ENCODE data around the gene MT1F.

MT1F gene

GRCh38 chr16:56628486-56629350 lies 29.0 kb upstream of the MT1F start:
- Histone ChIP-seq H3K4me1 (ENCODE audit: control insufficient read depth, insufficient read depth, low read length) (peaks cover 29% of the 10 kb centered on the region), H3K27me3 (replicated peaks; ENCODE audit: control insufficient read depth, insufficient read depth, low read length) (no peaks in the 10 kb centered on the region), H3K9me3 (ENCODE audit: control insufficient read depth, low read length) (no peaks in the 10 kb centered on the region), H3K9ac (ENCODE audit: low read length) (no peak overlapping the region), H3K4me3 (ENCODE audit: low read length) (no peak overlapping the region), H3K36me3 (ENCODE audit: control insufficient read depth, insufficient read depth, low read length, severe bottlenecking) (no peaks in the 10 kb centered on the region)
- no peak for DNase-seq (ENCODE audit: low read depth)

GRCh38 chr16:56629531-56629930 lies 28.2 kb upstream of the MT1F start:
- H3K9ac ChIP-seq (ENCODE audit: low read length): no peak overlapping the region
- H3K36me3 ChIP-seq (ENCODE audit: control insufficient read depth, insufficient read depth, low read length, severe bottlenecking): no peaks in the 10 kb centered on the region
- peaks cover 29% of the 10 kb centered on the region for H3K4me1 ChIP-seq (ENCODE audit: control insufficient read depth, insufficient read depth, low read length)
- DNase-seq (ENCODE audit: low read depth): no peak
- no peaks in the 10 kb centered on the region for H3K9me3 ChIP-seq (ENCODE audit: control insufficient read depth, low read length)
- no peak overlapping the region for H3K4me3 ChIP-seq (ENCODE audit: low read length)
- no peaks in the 10 kb centered on the region for H3K27me3 ChIP-seq (replicated peaks; ENCODE audit: control insufficient read depth, insufficient read depth, low read length)

GRCh38 chr16:56630134-56630533 lies 27.6 kb upstream of the MT1F start:
- no peak for DNase-seq (ENCODE audit: low read depth)
- Histone ChIP-seq H3K9me3 (ENCODE audit: control insufficient read depth, low read length) (no peaks in the 10 kb centered on the region), H3K9ac (ENCODE audit: low read length) (no peak overlapping the region), H3K4me3 (ENCODE audit: low read length) (no peak overlapping the region), H3K27me3 (replicated peaks; ENCODE audit: control insufficient read depth, insufficient read depth, low read length) (no peaks in the 10 kb centered on the region), H3K36me3 (ENCODE audit: control insufficient read depth, insufficient read depth, low read length, severe bottlenecking) (no peaks in the 10 kb centered on the region), H3K4me1 (ENCODE audit: control insufficient read depth, insufficient read depth, low read length) (peaks cover 23% of the 10 kb centered on the region)

GRCh38 chr16:56631197-56631596 lies 26.6 kb upstream of the MT1F start:
- Histone ChIP-seq H3K9ac (ENCODE audit: low read length) (no peak overlapping the region), H3K27me3 (replicated peaks; ENCODE audit: control insufficient read depth, insufficient read depth, low read length) (no peaks in the 10 kb centered on the region), H3K9me3 (ENCODE audit: control insufficient read depth, low read length) (no peaks in the 10 kb centered on the region), H3K36me3 (ENCODE audit: control insufficient read depth, insufficient read depth, low read length, severe bottlenecking) (no peaks in the 10 kb centered on the region), H3K4me3 (ENCODE audit: low read length) (no peak overlapping the region), H3K4me1 (ENCODE audit: control insufficient read depth, insufficient read depth, low read length) (peaks cover 17% of the 10 kb centered on the region)
- no peak for DNase-seq (ENCODE audit: low read depth)

- no peaks in the 10 kb centered on the region for H3K27me3 ChIP-seq (replicated peaks; ENCODE audit: control insufficient read depth, insufficient read depth, low read length)
- peaks cover 11% of the 10 kb centered on the region for H3K4me1 ChIP-seq (ENCODE audit: control insufficient read depth, insufficient read depth, low read length)
- peak overlapping the region; percentile 87 for H3K9ac ChIP-seq (ENCODE audit: low read length)
- H3K4me3 ChIP-seq (ENCODE audit: low read length): peak overlapping the region; percentile 84
- H3K36me3 ChIP-seq (ENCODE audit: control insufficient read depth, insufficient read depth, low read length, severe bottlenecking): no peaks in the 10 kb centered on the region
- DNase-seq (ENCODE audit: low read depth): no peak
- no peaks in the 10 kb centered on the region for H3K9me3 ChIP-seq (ENCODE audit: control insufficient read depth, low read length)
Observed at GRCh38 chr16:56631832-56632155, 26.0 kb upstream of the MT1F start.

GRCh38 chr16:56632156-56632847 lies 25.5 kb upstream of the MT1F start, which contains the start of gene MT1M:
TSS of gene MT1M (plus strand) at chr16:56632659. CDS start at chr16:56632732, 73 bp downstream.
- DNase-seq (ENCODE audit: low read depth): no peak
- Histone ChIP-seq H3K9me3 (ENCODE audit: control insufficient read depth, low read length) (no peaks in the 10 kb centered on the region), H3K4me1 (ENCODE audit: control insufficient read depth, insufficient read depth, low read length) (peaks cover 6% of the 10 kb centered on the region), H3K36me3 (ENCODE audit: control insufficient read depth, insufficient read depth, low read length, severe bottlenecking) (no peaks in the 10 kb centered on the region), H3K9ac (ENCODE audit: low read length) (peak within 1 kb of the TSS; percentile 87), H3K4me3 (ENCODE audit: low read length) (peak within 1 kb of the TSS; percentile 84), H3K27me3 (replicated peaks; ENCODE audit: control insufficient read depth, insufficient read depth, low read length) (no peaks in the 10 kb centered on the region)

GRCh38 chr16:56632848-56633365 lies 24.9 kb upstream of the MT1F start:
- H3K36me3 ChIP-seq (ENCODE audit: control insufficient read depth, insufficient read depth, low read length, severe bottlenecking): no peaks in the 10 kb centered on the region
- H3K27me3 ChIP-seq (replicated peaks; ENCODE audit: control insufficient read depth, insufficient read depth, low read length): no peaks in the 10 kb centered on the region
- peak overlapping the region; percentile 87 for H3K9ac ChIP-seq (ENCODE audit: low read length)
- H3K4me3 ChIP-seq (ENCODE audit: low read length): peak overlapping the region; percentile 84
- DNase-seq (ENCODE audit: low read depth): no peak
- H3K9me3 ChIP-seq (ENCODE audit: control insufficient read depth, low read length): no peaks in the 10 kb centered on the region
- H3K4me1 ChIP-seq (ENCODE audit: control insufficient read depth, insufficient read depth, low read length): peaks cover 9% of the 10 kb centered on the region

GRCh38 chr16:56633535-56633934 lies 24.2 kb upstream of the MT1F start:
- no peak overlapping the region for H3K9ac ChIP-seq (ENCODE audit: low read length)
- no peaks in the 10 kb centered on the region for H3K27me3 ChIP-seq (replicated peaks; ENCODE audit: control insufficient read depth, insufficient read depth, low read length)
- H3K4me1 ChIP-seq (ENCODE audit: control insufficient read depth, insufficient read depth, low read length): peaks cover 13% of the 10 kb centered on the region
- peak overlapping the region; percentile 84 for H3K4me3 ChIP-seq (ENCODE audit: low read length)
- no peaks in the 10 kb centered on the region for H3K9me3 ChIP-seq (ENCODE audit: control insufficient read depth, low read length)
- no peaks in the 10 kb centered on the region for H3K36me3 ChIP-seq (ENCODE audit: control insufficient read depth, insufficient read depth, low read length, severe bottlenecking)
- no peak for DNase-seq (ENCODE audit: low read depth)

GRCh38 chr16:56634715-56635440 lies 22.9 kb upstream of the MT1F start:
- Histone ChIP-seq H3K27me3 (replicated peaks; ENCODE audit: control insufficient read depth, insufficient read depth, low read length) (no peaks in the 10 kb centered on the region), H3K36me3 (ENCODE audit: control insufficient read depth, insufficient read depth, low read length, severe bottlenecking) (no peaks in the 10 kb centered on the region), H3K4me3 (ENCODE audit: low read length) (no peak overlapping the region), H3K4me1 (ENCODE audit: control insufficient read depth, insufficient read depth, low read length) (peaks cover 15% of the 10 kb centered on the region), H3K9me3 (ENCODE audit: control insufficient read depth, low read length) (no peaks in the 10 kb centered on the region), H3K9ac (ENCODE audit: low read length) (no peak overlapping the region)
- DNase-seq (ENCODE audit: low read depth): peak; percentile 17

GRCh38 chr16:56635441-56635967 lies 22.3 kb upstream of the MT1F start:
- Histone ChIP-seq H3K27me3 (replicated peaks; ENCODE audit: control insufficient read depth, insufficient read depth, low read length) (no peaks in the 10 kb centered on the region), H3K9me3 (ENCODE audit: control insufficient read depth, low read length) (no peaks in the 10 kb centered on the region), H3K9ac (ENCODE audit: low read length) (no peak overlapping the region), H3K4me3 (ENCODE audit: low read length) (no peak overlapping the region), H3K4me1 (ENCODE audit: control insufficient read depth, insufficient read depth, low read length) (peaks cover 15% of the 10 kb centered on the region), H3K36me3 (ENCODE audit: control insufficient read depth, insufficient read depth, low read length, severe bottlenecking) (no peaks in the 10 kb centered on the region)
- no peak for DNase-seq (ENCODE audit: low read depth)

Data from adipocyte (in vitro differentiated cells).